K562 (cell line): ENCODE data around the gene MEX3C.

Experiments used
- ATF2 ChIP-seq: sonication (generic); formaldehyde crosslinking; IDR thresholded peaks from 2 replicates; pipeline ENCODE4 v1.8.1; 2022; ENCODE audit warnings: missing genetic modification reagents
- CBX1 ChIP-seq: sonication (generic); IDR thresholded peaks from 2 replicates; pipeline ENCODE4 v1.6.1; 2016; ENCODE audit warnings: antibody characterized with exemption, low read depth, mild to moderate bottlenecking
- CTCF ChIP-seq, 3 experiments: IDR thresholded peaks in 2 of 3; conservative IDR thresholded peaks in 1 of 3; 2 replicates each; pipeline ENCODE4 v1.5.1; 2011 to 2012; ENCODE audit warnings: low read length in 3 of 3, mild to moderate bottlenecking in 3 of 3, control low read depth in 2 of 3, improper control_type of control experiment in 1 of 3, inconsistent platforms in 1 of 3, low read depth in 1 of 3, mixed read lengths in 1 of 3, moderate library complexity in 1 of 3; ENCODE audit not compliant: insufficient read depth in 2 of 3
- FOXK2 ChIP-seq, 2 experiments: fragments of 450-650 bp; IDR thresholded peaks in 1 of 2; conservative IDR thresholded peaks in 1 of 2; 2 replicates each; pipeline ENCODE4 v1.6.1; 2016; ENCODE audit warnings: low read depth in 2 of 2, mild to moderate bottlenecking in 1 of 2
- MYNN ChIP-seq, 2 experiments: sonication (generic); formaldehyde crosslinking in 1 of 2; IDR thresholded peaks; 2 replicates each; pipeline versions ENCODE4 v1.5.0 to v1.6.1; 2016 to 2020; ENCODE audit warnings: antibody characterized with exemption in 1 of 2, missing genetic modification reagents in 1 of 2
- NFATC3 ChIP-seq: fragments of 450-650 bp; IDR thresholded peaks from 2 replicates; pipeline ENCODE4 v1.6.1; 2017; ENCODE audit warnings: mild to moderate bottlenecking
- SETDB1 ChIP-seq: IDR thresholded peaks from one replicate; pipeline ENCODE4 v1.6.1; 2012; ENCODE audit warnings: low read length, control low read depth, inconsistent platforms
- THRA ChIP-seq: fragments of 450-650 bp; IDR thresholded peaks from 2 replicates; pipeline ENCODE4 v1.6.1; 2017; ENCODE audit warnings: mild to moderate bottlenecking, moderate library complexity
- ZNF124 ChIP-seq: sonication (generic); formaldehyde crosslinking; IDR thresholded peaks from 2 replicates; pipeline ENCODE4 v1.8.1; 2022; ENCODE audit warnings: missing genetic modification reagents
- ZNF444 ChIP-seq: fragments of 250-450 bp; sonication (Bioruptor Pico); IDR thresholded peaks from 2 replicates; pipeline ENCODE4 v1.4.0; 2020; ENCODE audit warnings: mild to moderate bottlenecking, moderate library complexity

- TF ChIP-seq ATF2 (CRISPR knock-in tag) (no peak), ZNF124 (CRISPR knock-in tag) (no peak), THRA (no peak), NFATC3 (no peak), FOXK2 (conservative IDR thresholded peaks at IDR 0.05 in 1 of 2, IDR thresholded peaks at IDR 0.05 in 1 of 2; ENCODE audit: low read depth in 2 of 2) (no peak), ZNF444 (CRISPR knock-in tag) (no peak), CBX1 (no peak), MYNN (IDR thresholded peaks at IDR 0.05) (no peak), MYNN (CRISPR knock-in tag; IDR thresholded peaks at IDR 0.05) (no peak), CTCF (IDR thresholded peaks at IDR 0.05 in 2 of 3, conservative IDR thresholded peaks at IDR 0.05 in 1 of 3; ENCODE audit: insufficient read depth in 2 of 3, low read depth in 1 of 3, low read length in 3 of 3) (no peak), SETDB1 (no peak)
These were observed 32.2 kb downstream of the MEX3C start for GRCh38 chr18:51165296-51165695.
